A673 (cell line): ENCODE data around the gene RAPGEF4.

ENCODE experiments used
- EZH2 ChIP-seq: fragments of 200-600 bp; sonication (generic); IDR thresholded peaks from 2 replicates; pipeline ENCODE4 v1.6.1; 2017; ENCODE audit warnings: borderline replicate concordance, low read depth, mild to moderate bottlenecking, mixed read lengths, antibody characterized with exemption, low read length; ENCODE audit not compliant: poor library complexity, severe bottlenecking
- TF ChIP-seq, protein P1 (sequence below): fragments of 300-800, 200-600 bp; sonication (generic); conservative IDR thresholded peaks from 2 replicates; pipeline ENCODE4 v1.5.1; 2017; ENCODE audit warnings: low read depth, mild to moderate bottlenecking, antibody characterized with exemption, low read length, moderate library complexity, mixed read lengths

DNA sequence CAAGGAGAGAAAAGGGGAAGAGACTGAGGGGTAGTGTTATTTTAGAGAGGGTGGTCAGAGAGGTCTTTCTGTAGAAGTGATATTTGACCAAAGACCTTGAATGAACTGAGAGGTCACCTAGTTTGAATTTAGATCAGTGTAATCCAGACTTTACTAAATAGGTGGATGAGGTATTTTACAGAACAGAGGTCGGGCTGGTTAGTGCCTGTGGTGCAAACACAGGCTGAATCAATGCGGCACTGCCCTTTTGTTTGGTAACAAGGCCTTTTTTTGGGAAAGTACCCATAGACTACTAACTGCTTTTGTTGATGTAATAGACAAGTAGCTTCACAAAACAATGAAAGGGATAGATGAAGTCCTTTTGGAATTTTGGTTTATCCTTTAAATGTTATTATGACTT is 15.9 kb downstream of the RAPGEF4 start:
- TF ChIP-seq, protein P1, sequence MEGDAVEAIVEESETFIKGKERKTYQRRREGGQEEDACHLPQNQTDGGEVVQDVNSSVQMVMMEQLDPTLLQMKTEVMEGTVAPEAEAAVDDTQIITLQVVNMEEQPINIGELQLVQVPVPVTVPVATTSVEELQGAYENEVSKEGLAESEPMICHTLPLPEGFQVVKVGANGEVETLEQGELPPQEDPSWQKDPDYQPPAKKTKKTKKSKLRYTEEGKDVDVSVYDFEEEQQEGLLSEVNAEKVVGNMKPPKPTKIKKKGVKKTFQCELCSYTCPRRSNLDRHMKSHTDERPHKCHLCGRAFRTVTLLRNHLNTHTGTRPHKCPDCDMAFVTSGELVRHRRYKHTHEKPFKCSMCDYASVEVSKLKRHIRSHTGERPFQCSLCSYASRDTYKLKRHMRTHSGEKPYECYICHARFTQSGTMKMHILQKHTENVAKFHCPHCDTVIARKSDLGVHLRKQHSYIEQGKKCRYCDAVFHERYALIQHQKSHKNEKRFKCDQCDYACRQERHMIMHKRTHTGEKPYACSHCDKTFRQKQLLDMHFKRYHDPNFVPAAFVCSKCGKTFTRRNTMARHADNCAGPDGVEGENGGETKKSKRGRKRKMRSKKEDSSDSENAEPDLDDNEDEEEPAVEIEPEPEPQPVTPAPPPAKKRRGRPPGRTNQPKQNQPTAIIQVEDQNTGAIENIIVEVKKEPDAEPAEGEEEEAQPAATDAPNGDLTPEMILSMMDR: no peak
- no peak for TF ChIP-seq EZH2
